GM23338 (cell line): ENCODE results near the gene DEPDC5. TPM values are rescaled to one million over a fixed set of nuclear protein-coding genes. Genes with fewer than 3 reads are reported as not detected.

Experiments
- ATAC-seq: fragments of 200-7000 bp; cut with Tn5 transposase; 3 replicates; pipeline ENCODE4 v1.9.1; 2020
- DNase-seq: peaks from one replicate; pipeline ENCODE4 v3.0.0-alpha.2; 2015; ENCODE audit warnings: low spot score
- H2AFZ ChIP-seq: fragments of 200-600 bp; sonication (generic); 2 replicates; pipeline ENCODE4 v1.8.0; 2016; ENCODE audit warnings: antibody characterized with exemption, mild to moderate bottlenecking, moderate library complexity
- H3F3A ChIP-seq: fragments of 200-600 bp; sonication (generic); replicated peaks from 2 replicates; pipeline ENCODE4 v1.8.0; 2017; ENCODE audit warnings: antibody characterized with exemption, mixed run types, low read depth
- H3K27ac ChIP-seq: fragments of 200-600 bp; sonication (generic); 2 replicates; pipeline ENCODE4 v1.6.1; 2016; ENCODE audit warnings: low read depth
- H3K27me3 ChIP-seq: fragments of 200-600 bp; sonication (generic); 2 replicates; pipeline ENCODE4 v1.8.0; 2016; ENCODE audit warnings: mild to moderate bottlenecking, mixed run types, moderate library complexity; ENCODE audit not compliant: insufficient read depth
- H3K36me3 ChIP-seq: fragments of 200-600 bp; sonication (generic); 2 replicates; pipeline ENCODE4 v1.8.0; 2016; ENCODE audit warnings: mild to moderate bottlenecking; ENCODE audit not compliant: insufficient read depth
- H3K4me1 ChIP-seq: fragments of 200-600 bp; sonication (generic); 2 replicates; pipeline ENCODE4 v1.8.0; 2016; ENCODE audit warnings: mild to moderate bottlenecking, moderate library complexity; ENCODE audit not compliant: insufficient read depth
- H3K4me2 ChIP-seq: fragments of 200-600 bp; sonication (generic); 2 replicates; pipeline ENCODE4 v1.7.1; 2017; ENCODE audit warnings: mixed run types
- H3K4me3 ChIP-seq: fragments of 200-600 bp; sonication (generic); 2 replicates; pipeline ENCODE4 v1.6.1; 2016; ENCODE audit warnings: mixed run types
- H3K79me2 ChIP-seq: fragments of 200-600 bp; sonication (generic); replicated peaks from 2 replicates; pipeline ENCODE4 v1.8.0; 2017; ENCODE audit warnings: mild to moderate bottlenecking; ENCODE audit not compliant: insufficient read depth
- H3K9me2 ChIP-seq: fragments of 200-600 bp; sonication (generic); 2 replicates; pipeline ENCODE4 v1.8.0; 2017; ENCODE audit not compliant: insufficient read depth
- H4K20me1 ChIP-seq: fragments of 200-600 bp; sonication (generic); replicated peaks from 2 replicates; pipeline ENCODE4 v1.8.0; 2017; ENCODE audit warnings: mild to moderate bottlenecking; ENCODE audit not compliant: insufficient read depth
- H3K27ac Mint-ChIP-seq: 2 replicates; pipeline ENCODE4 v1.8.0; 2020; ENCODE audit warnings: inconsistent platforms, mild to moderate bottlenecking, moderate library complexity, mixed read lengths
- H3K27me3 Mint-ChIP-seq: 3 replicates; pipeline ENCODE4 v1.8.0; 2022; ENCODE audit warnings: low read depth, mild to moderate bottlenecking, moderate library complexity, mixed read lengths, inconsistent platforms; ENCODE audit not compliant: insufficient read depth, poor library complexity
- H3K36me3 Mint-ChIP-seq: 3 replicates; pipeline ENCODE4 v1.8.0; 2021; ENCODE audit warnings: low read depth, mild to moderate bottlenecking, inconsistent platforms, moderate library complexity, mixed read lengths
- H3K4me1 Mint-ChIP-seq: 3 replicates; pipeline ENCODE4 v1.8.0; 2020; ENCODE audit warnings: mild to moderate bottlenecking, inconsistent platforms, mixed read lengths
- H3K4me3 Mint-ChIP-seq: 3 replicates; pipeline ENCODE4 v1.8.0; 2021; ENCODE audit warnings: moderate library complexity, mild to moderate bottlenecking, inconsistent platforms, mixed read lengths
- H3K9me3 Mint-ChIP-seq: 3 replicates; pipeline ENCODE4 v1.8.0; 2020; ENCODE audit warnings: moderate library complexity, mild to moderate bottlenecking, inconsistent platforms, mixed read lengths
- CREB1 ChIP-seq: fragments of 250-450 bp; sonication (Bioruptor Pico); IDR thresholded peaks from 2 replicates; pipeline ENCODE4 v1.5.0; 2020; ENCODE audit warnings: low read depth, mild to moderate bottlenecking, moderate library complexity
- CTCF ChIP-seq, 2 experiments: fragments of 200-600 bp in 1 of 2; sonication (generic) in 1 of 2; conservative IDR thresholded peaks; 2 replicates each; pipeline versions ENCODE4 v1.5.1 to v1.6.1; 2016 to 2017; ENCODE audit warnings: antibody characterized with exemption in 2 of 2, low read depth in 2 of 2, mild to moderate bottlenecking in 2 of 2, moderate library complexity in 1 of 2
- ETS1 ChIP-seq: IDR thresholded peaks from 2 replicates; pipeline ENCODE4 v1.6.1; 2016; ENCODE audit warnings: antibody characterized with exemption
- EZH2 ChIP-seq: fragments of 200-600 bp; sonication (generic); IDR thresholded peaks from one replicate; pipeline ENCODE4 v1.8.0; 2017; ENCODE audit warnings: antibody characterized with exemption, mild to moderate bottlenecking, low read depth; ENCODE audit not compliant: unreplicated experiment
- EZH2phosphoT487 ChIP-seq: fragments of 200-600 bp; sonication (generic); IDR thresholded peaks from one replicate; pipeline ENCODE4 v1.8.1; 2018; ENCODE audit warnings: antibody characterized with exemption; ENCODE audit not compliant: unreplicated experiment
- JUNB ChIP-seq: IDR thresholded peaks from one replicate; pipeline ENCODE4 v1.6.1; 2016; ENCODE audit warnings: antibody characterized with exemption; ENCODE audit not compliant: unreplicated experiment
- NANOG ChIP-seq: IDR thresholded peaks from 2 replicates; pipeline ENCODE4 v1.6.1; 2016; ENCODE audit warnings: antibody characterized with exemption, borderline replicate concordance
- POLR2AphosphoS5 ChIP-seq: IDR thresholded peaks from 2 replicates; pipeline ENCODE4 v1.6.1; 2016; ENCODE audit warnings: antibody characterized with exemption, low read depth
- REST ChIP-seq: IDR thresholded peaks from one replicate; pipeline ENCODE4 v1.6.1; 2018; ENCODE audit warnings: antibody characterized with exemption; ENCODE audit not compliant: unreplicated experiment
- STAT1 ChIP-seq: IDR thresholded peaks from one replicate; pipeline ENCODE4 v1.6.1; 2016; ENCODE audit warnings: antibody characterized with exemption; ENCODE audit not compliant: unreplicated experiment
- ZNF114 ChIP-seq: fragments of 250-450 bp; sonication (Bioruptor Pico); IDR thresholded peaks from 2 replicates; pipeline ENCODE4 v1.5.0; 2020; ENCODE audit warnings: mild to moderate bottlenecking, moderate library complexity
- ZNF331 ChIP-seq: fragments of 250-450 bp; sonication (Bioruptor Pico); IDR thresholded peaks from 2 replicates; pipeline ENCODE4 v1.5.0; 2020; ENCODE audit warnings: low read depth, mild to moderate bottlenecking, moderate library complexity
- ZNF462 ChIP-seq: fragments of 250-450 bp; sonication (Bioruptor Pico); IDR thresholded peaks from 2 replicates; pipeline ENCODE4 v1.5.0; 2020; ENCODE audit warnings: mild to moderate bottlenecking, moderate library complexity
- polyA plus RNA-seq: library from polyadenylated mRNA; unstranded; fragments of >200 nt; fragmentation: Nextera tagmentation; extraction: Ambion mirVana; gene quantifications from 2 replicates; pipeline ENCODE4 v1.2.1, GENCODE V29; 2016
- total RNA-seq: library from RNA; depleted of rRNA; stranded (reverse); fragments of >200 nt; shearing (Covaris generic); gene quantifications from 2 replicates; pipeline ENCODE4 v1.2.3, GENCODE V29; 2014

Gene DEPDC5
- total and polyA plus RNA-seq, 2 experiments from 2014 or later: 18.7 to 19.7 TPM

- no peak for TF ChIP-seq ZNF462
- no peak for TF ChIP-seq POLR2AphosphoS5
- no peak for TF ChIP-seq CREB1
- TF ChIP-seq STAT1: no peak
- no peak for TF ChIP-seq ZNF331 (CRISPR knock-in tag)
- TF ChIP-seq ZNF114: no peak
- no peak for TF ChIP-seq JUNB
- no peak for TF ChIP-seq EZH2phosphoT487
Observed at GRCh38 chr22:31829505-31829904, 75.7 kb downstream of the DEPDC5 start (continued).

GRCh38 chr22:31830721-31831070, 76.9 kb downstream of the DEPDC5 start:
- Mint-ChIP-seq H3K27ac (no peak overlapping the region), H3K27me3 (no peaks in the 10 kb centered on the region), H3K4me1 (no peaks in the 10 kb centered on the region), H3K9me3 (no peaks in the 10 kb centered on the region), H3K36me3 (peaks cover 3% of the 10 kb centered on the region; the same call in 2 of the 3 replicates), H3K4me3 (no peak overlapping the region)
- 0 out of 2 replicates have a peak, but pooled peaks cover 6% of the 10 kb centered on the region for H3F3A ChIP-seq
- H4K20me1 ChIP-seq: no peaks in the 10 kb centered on the region; the same call in 1 of the 2 replicates
- H3K36me3 ChIP-seq: no peaks in the 10 kb centered on the region
- no peak overlapping the region for H3K4me2 ChIP-seq
- no peak for DNase-seq
- H3K4me1 ChIP-seq: no peaks in the 10 kb centered on the region
- no peak overlapping the region for H3K27ac ChIP-seq
- no peak overlapping the region for H3K4me3 ChIP-seq
- H2AFZ ChIP-seq: no peak overlapping the region
- no peak for ATAC-seq
- H3K79me2 ChIP-seq: no peaks in the 10 kb centered on the region
- H3K27me3 ChIP-seq: no peaks in the 10 kb centered on the region
- no peaks in the 10 kb centered on the region for H3K9me2 ChIP-seq
- TF ChIP-seq CTCF (conservative IDR thresholded peaks at IDR 0.05; ENCODE audit: low read depth in 2 of 2) (no peak), POLR2AphosphoS5 (no peak), ZNF331 (CRISPR knock-in tag) (no peak), JUNB (no peak), CREB1 (no peak), STAT1 (no peak), REST (no peak), NANOG (no peak), ETS1 (no peak), EZH2phosphoT487 (no peak), EZH2 (no peak), ZNF114 (no peak)
